SH-SY5Y (cell line): Measurements from ENCODE around the gene LFNG.

Experiments used
- GATA2 ChIP-seq: IDR thresholded peaks from 2 replicates; pipeline ENCODE4 v1.6.1; 2011; ENCODE audit warnings: mild to moderate bottlenecking, low read depth, low read length
- GATA3 ChIP-seq: IDR thresholded peaks from 2 replicates; pipeline ENCODE4 v1.6.1; 2011; ENCODE audit warnings: low read depth, mild to moderate bottlenecking, low read length, moderate library complexity

LFNG gene

DNA sequence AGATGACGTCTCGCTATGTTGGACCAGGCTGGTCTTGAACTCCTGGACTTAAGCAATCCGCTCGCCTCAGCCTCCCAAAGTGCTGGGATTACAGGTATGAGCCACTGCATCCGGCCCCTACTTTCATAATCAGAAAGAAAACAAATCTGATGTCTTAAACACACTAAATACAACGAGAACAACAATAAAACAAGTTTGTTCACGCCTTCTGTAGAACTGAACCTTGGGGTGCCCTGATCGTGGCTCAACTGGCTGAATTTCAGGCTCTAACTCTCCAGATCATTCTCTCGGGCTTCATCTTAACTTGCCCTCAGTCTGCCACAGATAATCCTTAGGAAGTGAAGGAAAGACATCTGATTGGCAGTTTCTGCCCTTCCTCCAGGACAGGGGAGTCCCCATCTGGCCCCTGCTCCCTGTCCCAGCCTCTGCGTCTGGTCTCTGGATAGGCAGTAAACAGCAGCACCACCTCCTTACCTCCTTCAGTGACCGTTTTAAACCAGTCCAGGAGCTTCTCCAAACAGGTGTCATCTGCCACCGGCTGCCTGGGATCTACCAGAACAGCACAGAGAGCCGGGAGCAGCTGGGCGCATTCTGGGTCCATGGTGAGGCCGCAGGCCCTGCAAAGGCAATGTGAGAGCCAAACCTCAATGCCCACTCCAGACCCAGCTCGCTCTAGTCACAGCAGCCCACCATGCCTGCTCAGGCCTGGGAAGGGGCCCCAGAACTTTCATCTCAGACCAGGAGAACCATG is 34.4 kb downstream of the LFNG start:
- TF ChIP-seq GATA2 (no peak), GATA3 (no peak)

DNA sequence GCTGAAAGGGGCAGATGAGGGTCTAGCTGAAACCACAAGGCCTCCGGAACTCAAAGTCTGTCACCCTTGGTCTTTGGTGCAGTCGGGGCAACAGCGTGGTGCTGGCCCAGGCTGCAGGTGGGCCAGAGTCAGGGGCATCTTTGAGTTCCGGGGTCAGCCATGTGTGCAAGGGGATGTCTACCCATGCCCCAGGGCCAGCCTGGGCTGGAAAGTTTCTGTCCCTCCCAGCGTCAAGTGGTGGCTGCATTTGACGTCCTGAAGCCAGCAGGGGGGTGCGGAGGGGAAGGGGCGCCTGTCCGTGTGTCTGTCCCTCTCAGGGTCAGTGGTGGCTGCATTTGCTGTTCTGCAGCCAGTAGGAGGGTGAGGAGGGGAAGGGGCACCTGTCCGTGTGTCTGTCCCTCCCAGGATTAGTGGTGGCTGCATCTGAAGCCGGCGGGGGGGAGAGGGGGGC is 35.1 kb downstream of the LFNG start:
- no peak for TF ChIP-seq GATA2
- TF ChIP-seq GATA3 = no peak

DNA sequence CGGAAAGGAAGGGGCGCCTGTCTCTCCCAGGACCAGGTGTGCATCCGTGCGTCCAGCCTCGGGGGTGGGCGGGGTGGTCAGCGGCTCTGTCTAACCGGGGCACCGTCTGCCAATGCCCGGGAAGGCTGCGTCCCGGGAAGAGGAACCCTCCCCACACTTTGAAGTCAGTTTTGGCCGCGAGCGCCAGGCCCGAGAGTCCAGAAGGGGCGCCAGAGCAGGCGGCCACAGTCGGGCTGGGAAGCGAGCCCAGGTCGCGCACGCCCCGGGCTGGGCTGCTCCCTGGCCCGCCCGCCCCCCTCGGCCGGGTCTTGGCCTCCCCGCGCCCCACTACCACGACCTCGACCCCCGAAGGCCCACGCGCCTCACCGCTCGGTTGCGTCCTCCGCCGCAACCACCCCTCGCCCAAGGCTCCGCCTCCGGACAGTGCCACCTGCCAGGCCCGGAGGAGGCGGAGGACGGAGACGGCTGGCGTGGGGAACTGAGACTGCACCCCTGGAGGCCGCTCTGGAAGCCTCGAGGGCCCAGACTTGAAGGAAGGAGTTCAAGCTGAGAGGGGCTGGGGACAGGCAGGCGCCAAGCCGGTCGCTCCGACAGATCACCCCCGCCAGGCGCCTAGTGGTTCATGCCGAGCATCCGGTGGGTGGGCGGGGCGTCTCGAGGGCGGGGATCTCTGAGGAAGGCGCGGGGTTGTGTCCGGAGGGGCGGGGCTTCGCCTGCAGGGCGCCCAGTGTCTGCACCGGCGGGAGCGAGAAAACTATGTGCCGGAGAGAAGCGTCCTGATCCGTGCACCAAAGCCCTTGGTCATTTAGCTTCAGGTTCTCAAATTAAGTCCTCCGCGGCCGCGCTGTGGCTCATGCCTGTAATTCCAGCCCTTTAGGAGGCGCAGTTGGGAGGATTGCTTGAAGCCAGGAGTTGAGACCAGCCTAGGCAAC is 35.8 kb downstream of the LFNG start, which contains the start of gene BRAT1:
TSS of gene BRAT1 (minus strand) at position 404 of the 932 bp plus-strand sequence. CDS start 1,093 bp downstream, outside the sequence.
- no peak for TF ChIP-seq GATA3
- no peak for TF ChIP-seq GATA2

DNA sequence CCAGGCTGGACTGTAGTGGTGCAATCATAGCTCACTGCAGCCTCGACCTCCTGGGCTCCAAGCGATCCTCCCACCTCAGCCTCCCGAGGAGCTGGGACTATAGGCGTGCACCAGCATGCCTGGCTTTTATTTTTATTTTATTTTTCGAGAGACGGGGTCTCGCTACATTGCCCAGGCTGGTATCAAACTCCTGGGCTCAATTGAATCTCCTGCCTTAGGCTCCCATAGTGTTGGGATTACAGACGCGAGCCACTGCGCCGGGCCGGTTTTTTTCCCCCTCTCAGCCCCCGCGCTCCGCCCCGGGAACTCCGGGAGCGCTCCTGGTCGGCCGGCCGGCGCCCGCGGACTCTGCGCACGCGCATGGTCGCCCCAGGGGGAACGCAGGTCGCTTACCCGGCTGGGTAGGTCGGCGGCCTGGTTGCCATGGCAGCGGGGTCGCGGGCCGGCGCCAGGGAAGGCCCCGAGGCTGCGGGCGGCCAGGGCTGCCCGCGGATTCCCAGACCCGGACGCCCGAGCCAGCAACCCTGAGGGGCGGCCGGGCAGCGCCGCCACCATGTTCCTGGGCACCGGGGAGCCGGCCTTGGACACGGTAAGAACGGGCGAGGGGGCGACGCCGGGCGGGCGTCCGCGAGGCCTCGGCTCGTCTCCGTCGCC is 39.2 kb downstream of the LFNG start, which contains the start of gene IQCE:
TSS of gene IQCE (plus strand) at position 351 of the 654 bp plus-strand sequence. CDS start at position 554, 203 bp downstream.
- no peak for TF ChIP-seq GATA3

DNA sequence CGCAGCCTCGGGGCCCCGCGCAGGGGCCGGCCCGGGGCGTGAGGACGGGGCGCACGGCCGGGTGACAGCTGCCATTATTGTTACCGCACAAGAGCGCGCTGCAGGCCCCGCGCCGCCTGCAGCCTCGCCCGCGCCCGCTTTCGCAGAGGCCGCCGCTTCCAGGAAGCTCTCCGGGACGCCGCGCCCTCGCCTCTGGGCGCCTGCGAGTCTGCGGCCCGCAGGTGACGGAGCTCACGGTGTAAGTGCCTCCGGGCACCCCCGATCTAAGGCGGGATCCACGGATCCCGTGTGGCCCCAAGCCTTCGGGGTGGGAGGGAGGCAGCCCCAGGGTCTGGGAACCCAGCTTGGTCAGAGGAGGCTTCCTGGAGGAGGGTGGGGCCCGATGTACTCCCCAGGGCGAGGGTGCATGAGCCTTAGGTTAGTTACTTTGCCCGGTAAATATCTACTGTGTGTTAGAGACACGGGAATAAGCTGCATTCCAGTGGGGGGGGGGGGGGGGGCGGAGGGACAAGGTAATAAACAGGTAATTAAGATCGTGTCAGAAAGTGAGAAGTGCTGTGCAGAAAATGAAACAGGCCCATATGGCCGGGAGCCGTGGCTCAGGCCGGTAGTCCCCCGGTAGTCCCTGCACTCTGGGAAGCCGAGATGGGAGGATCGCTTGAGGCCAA is 39.8 kb downstream of the LFNG start:
- TF ChIP-seq GATA2 = no peak
- TF ChIP-seq GATA3 = no peak

DNA sequence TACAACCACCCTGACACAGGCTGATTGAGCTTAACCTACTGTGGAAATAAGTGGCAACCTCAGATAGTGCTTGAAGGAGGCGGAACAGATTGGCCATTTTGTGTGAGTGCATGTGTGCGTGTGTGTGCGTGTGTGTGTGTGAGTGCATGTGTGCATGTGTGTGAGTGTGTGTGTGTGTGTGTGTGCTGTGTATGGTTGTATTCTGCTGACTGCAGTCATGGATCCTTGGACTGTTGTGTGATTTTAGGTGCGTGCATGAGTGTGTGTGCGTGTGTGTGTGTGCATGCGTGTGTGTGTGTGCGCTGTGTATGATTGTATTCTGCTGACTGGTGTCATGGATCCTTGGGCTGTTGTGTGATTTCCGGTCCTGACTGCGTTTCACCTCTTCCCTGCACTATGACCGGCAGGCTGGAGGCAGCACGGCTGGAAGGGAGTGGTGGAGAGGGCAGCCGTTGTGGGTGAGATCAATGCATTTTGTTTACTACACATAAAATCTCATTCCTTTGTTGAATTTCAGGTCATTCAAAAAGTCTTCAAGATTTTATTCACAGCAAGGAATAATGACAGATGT is 45.5 kb downstream of the LFNG start:
- no peak for TF ChIP-seq GATA2
- no peak for TF ChIP-seq GATA3

DNA sequence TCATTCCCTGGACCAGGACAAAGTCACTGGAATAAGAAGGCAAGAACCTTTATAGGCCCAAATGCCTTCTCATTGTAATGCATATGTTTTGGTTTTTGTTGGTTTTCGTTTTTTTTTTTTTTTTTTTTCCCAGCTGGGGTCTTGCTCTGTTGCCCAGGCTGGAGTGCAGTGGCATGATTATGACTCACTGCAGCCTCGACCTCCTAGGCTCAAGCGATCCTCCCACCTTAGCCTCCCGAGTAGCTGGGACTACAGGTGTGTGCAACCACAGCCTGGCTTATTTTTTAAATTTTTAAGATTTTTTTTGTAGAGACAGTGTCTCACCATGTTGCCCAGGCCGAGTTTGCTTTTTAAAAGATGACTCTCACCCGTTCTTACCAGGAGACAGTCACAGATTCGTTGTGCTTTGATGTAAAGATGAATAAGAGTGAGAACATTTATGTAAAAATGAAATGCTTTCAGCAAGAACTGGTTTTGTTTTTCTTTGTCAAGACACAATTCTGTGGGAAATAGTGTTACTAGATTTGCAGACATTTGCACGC is 46.8 kb downstream of the LFNG start:
- TF ChIP-seq GATA2 (no peak), GATA3 (no peak)

DNA sequence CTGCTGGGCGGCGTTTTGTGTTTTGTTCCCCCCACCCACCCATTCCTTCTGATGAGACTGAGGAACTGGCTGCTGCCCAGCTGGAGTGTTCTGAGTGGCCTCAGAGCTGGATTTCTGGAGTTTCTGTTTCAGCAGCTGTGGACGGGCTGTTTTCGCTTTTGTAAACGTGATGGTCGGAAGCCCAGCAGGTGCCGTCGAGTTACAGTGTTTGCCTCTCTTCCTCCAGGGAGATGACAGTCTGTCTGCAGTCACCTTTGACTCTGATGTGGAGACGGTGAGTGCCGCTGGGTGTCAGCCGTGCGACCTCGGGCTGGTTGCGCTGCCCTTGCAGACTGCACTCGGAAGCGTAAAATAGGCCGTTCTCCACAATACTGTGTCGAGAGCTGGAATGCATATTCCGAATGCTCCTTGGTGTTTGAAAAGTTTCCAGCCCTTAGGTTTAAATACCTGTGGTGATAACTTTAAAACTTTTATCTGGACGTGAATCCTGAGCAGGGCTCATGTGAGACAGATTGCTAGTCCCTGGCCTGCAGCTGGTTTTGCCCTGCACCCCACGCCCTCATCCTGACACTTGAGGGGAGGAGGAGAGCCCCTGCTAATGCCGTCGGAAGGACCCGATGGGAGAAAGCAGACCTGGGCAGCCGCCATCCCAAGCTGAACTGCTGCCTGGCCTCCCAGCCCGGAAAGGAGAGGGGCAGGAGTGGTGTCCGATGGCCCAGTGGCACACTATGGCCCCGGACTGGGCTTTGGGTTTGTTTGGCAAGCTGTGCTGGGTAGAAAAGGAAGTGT is 47.5 kb downstream of the LFNG start:
- TF ChIP-seq GATA2 (no peak), GATA3 (no peak)

DNA sequence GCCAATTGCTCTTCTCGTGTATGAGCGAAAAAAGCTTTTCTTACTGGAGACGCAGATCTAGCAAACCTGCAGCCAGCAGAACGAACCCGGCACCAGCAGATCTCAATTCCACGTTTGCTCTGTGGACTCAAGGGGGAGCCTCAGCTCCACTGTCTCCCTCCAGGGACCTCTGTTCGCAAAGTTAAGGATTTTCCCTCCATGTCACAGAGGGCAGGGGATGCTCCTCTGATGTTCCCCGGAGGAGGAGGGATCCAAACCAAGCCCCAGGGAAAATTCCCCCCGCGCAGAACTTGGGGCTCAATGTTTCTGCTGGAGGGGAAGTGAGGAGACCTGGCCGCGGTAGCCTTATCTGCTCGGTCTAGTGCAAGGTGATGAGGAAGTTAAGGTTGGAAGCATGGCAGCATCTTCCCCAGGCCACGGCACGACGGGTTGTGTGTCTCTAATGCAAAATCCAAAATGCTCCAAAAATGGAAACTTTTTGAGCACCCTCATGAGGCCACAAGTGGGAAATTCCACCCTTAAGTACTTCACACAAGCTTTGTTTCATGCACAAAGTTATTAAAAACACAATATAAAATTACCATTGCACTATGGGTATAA is 48.2 kb downstream of the LFNG start:
- no peak for TF ChIP-seq GATA2
- TF ChIP-seq GATA3 = no peak

DNA sequence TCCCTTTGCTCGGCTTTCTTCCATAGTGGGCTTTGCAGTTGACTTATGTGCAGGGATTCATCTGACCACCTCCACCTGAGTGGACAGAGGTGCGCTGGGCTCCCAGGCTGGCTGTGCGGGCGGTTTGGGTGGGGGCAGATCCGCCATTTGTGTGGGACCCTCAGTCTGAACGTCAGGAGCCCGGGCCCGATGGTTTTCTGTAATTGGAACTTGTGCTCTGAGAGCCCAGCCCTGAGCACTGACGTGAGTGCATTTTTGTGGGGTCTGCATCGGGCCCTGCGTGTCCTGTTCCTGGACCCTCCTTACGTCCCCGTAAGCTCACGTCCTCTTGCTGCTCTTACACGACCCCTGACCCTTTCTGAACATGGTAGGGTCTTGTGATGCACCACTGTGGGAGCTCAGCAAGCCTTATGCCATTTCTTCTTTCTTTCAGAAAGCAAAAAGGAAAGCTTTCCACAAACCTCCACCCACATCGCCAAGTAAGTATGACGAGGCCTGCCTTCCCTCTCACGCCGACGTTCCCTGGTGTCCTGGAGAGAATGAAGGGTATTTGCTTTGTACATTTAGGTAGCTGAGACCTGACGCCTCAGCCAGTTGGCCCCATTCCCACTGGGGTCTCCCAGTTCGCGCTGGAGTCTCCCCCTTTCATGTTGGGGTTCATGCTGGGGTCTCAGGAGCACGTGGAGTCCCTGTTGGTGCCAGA is 49.1 kb downstream of the LFNG start:
- TF ChIP-seq GATA3 = no peak
- no peak for TF ChIP-seq GATA2

DNA sequence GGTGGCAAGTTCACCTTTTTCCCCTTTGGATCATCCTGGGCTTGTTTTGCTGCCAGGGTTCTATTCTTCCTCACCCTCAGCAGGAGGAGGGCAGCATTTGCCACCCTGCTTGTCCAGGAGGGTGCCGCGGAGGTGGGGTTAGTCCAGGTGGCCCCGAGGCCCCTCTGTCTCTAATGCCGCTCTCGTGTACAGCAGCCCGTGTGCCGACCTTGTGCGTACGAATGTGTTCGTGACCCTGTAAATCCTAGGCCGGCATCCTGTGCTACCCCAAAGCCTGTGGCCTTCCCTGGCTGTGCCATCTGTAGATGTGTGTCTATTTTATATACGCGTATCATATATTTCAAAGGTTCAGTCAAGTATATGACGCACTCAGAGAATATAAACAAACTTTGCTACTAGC is 49.8 kb downstream of the LFNG start:
- no peak for TF ChIP-seq GATA2
- TF ChIP-seq GATA3 = no peak
